Stomach smooth muscle (tissue), 2 donors: ENCODE measurements around the gene OLA1.
"Not testable (repeated sequence)": the region's sequence is repeated elsewhere in the genome, so short reads cannot be mapped to it uniquely, and the experiment has no call there.

ENCODE experiments used
- H3K27ac ChIP-seq: one replicate; pipeline ENCODE4 v1.7.0; 2013; ENCODE audit warnings: mild to moderate bottlenecking, low read length, inconsistent platforms
- H3K27me3 ChIP-seq, 2 donors: one replicate each; pipeline ENCODE4 v1.7.0; 2013; ENCODE audit warnings: low read length in 2 of 2; ENCODE audit not compliant: insufficient read depth in 2 of 2, control insufficient read depth in 1 of 2
- H3K36me3 ChIP-seq, 2 donors: one replicate each; pipeline ENCODE4 v1.7.0; 2013; ENCODE audit warnings: low read length in 2 of 2; ENCODE audit not compliant: control insufficient read depth in 2 of 2, insufficient read depth in 2 of 2
- H3K4me1 ChIP-seq: one replicate; pipeline ENCODE4 v1.7.0; 2013; ENCODE audit warnings: low read length; ENCODE audit not compliant: control insufficient read depth, insufficient read depth
- H3K4me3 ChIP-seq, 2 donors: one replicate each; pipeline ENCODE4 v1.7.0; 2013; ENCODE audit warnings: low read length in 2 of 2
- H3K9ac ChIP-seq, 2 donors: one replicate each; pipeline ENCODE4 v1.7.0; 2013; ENCODE audit warnings: low read length in 2 of 2, mild to moderate bottlenecking in 1 of 2
- H3K9me3 ChIP-seq, 2 donors: one replicate each; pipeline ENCODE4 v1.7.0; 2013; ENCODE audit warnings: low read length in 2 of 2; ENCODE audit not compliant: control insufficient read depth in 2 of 2
- donor health status: healthy.
- donor health status: Pancreatic carcinoma.

Gene OLA1

GRCh38 chr2:174248187-174248997, at the start of gene OLA1:
TSS of gene OLA1 (minus strand) at chr2:174248532. CDS start at chr2:174246815, 1,717 bp downstream.
- Histone ChIP-seq H3K27ac (peak within 1 kb of the TSS; percentile 66), H3K36me3 (no peaks in the 10 kb centered on the region), H3K27me3 (no peaks in the 10 kb centered on the region), H3K4me3 (peak within 1 kb of the TSS; percentile 82 to 86), H3K9ac (peak within 1 kb of the TSS; percentile 78 to 85), H3K9me3 (no peaks in the 10 kb centered on the region), H3K4me1 (peaks cover 9% of the 10 kb centered on the region)

GRCh38 chr2:174292908-174293307, 44.6 kb upstream of the OLA1 start:
- H3K27me3 ChIP-seq: no peaks in the 10 kb centered on the region
- no peaks in the 10 kb centered on the region for H3K4me1 ChIP-seq
- H3K9me3 ChIP-seq: peaks cover 0 to 3% of the 10 kb centered on the region in 2 donors
- H3K36me3 ChIP-seq: no peaks in the 10 kb centered on the region
- H3K4me3 ChIP-seq: no peak overlapping the region
- no peak overlapping the region for H3K9ac ChIP-seq
- H3K27ac ChIP-seq: no peak overlapping the region

- Histone ChIP-seq H3K4me1 (no peaks in the 10 kb centered on the region), H3K27ac (no peak overlapping the region), H3K36me3 (no peaks in the 10 kb centered on the region), H3K27me3 (no peaks in the 10 kb centered on the region), H3K9ac (no peak overlapping the region), H3K4me3 (no peak overlapping the region), H3K9me3 (no peaks in the 10 kb centered on the region)
Measured at GRCh38 chr2:174286172-174286571, 37.8 kb upstream of the OLA1 start.

- Histone ChIP-seq H3K36me3 (no peaks in the 10 kb centered on the region), H3K27ac (no peak overlapping the region), H3K4me1 (no peaks in the 10 kb centered on the region), H3K9ac (no peak overlapping the region), H3K4me3 (no peak overlapping the region), H3K27me3 (no peaks in the 10 kb centered on the region), H3K9me3 (no peaks in the 10 kb centered on the region)
Measured at GRCh38 chr2:174282441-174282840, 34.1 kb upstream of the OLA1 start.

DNA sequence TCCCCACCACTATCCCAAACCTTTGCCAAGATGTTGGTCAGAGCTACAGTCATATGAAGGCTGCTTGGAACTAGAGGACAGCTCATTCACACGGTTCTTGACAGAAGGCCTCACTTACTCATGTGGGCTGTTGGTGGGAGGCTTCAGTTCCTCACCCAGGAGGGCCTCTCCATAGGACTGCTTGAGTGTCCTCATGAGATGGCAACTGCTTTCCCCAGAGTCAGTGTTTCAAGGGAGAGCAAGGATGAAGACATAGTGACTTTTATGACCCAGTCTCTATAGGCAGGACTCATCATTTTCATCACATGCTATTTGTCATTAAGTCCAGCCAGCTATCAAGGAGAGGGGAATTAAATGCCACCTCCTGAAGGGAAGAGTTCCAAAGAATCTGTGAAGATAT, 33.4 kb upstream of the OLA1 start:
- Histone ChIP-seq H3K9me3 (no peaks in the 10 kb centered on the region), H3K9ac (no peak overlapping the region), H3K27ac (no peak overlapping the region), H3K36me3 (no peaks in the 10 kb centered on the region), H3K4me1 (no peaks in the 10 kb centered on the region), H3K4me3 (no peak overlapping the region), H3K27me3 (no peaks in the 10 kb centered on the region)

GRCh38 chr2:174280596-174280995, 32.3 kb upstream of the OLA1 start:
- H3K4me1 ChIP-seq: no peaks in the 10 kb centered on the region
- no peaks in the 10 kb centered on the region for H3K36me3 ChIP-seq
- H3K27me3 ChIP-seq: no peaks in the 10 kb centered on the region
- H3K9ac ChIP-seq: no peak overlapping the region
- no peaks in the 10 kb centered on the region for H3K9me3 ChIP-seq
- H3K4me3 ChIP-seq: no peak overlapping the region
- H3K27ac ChIP-seq: no peak overlapping the region

DNA sequence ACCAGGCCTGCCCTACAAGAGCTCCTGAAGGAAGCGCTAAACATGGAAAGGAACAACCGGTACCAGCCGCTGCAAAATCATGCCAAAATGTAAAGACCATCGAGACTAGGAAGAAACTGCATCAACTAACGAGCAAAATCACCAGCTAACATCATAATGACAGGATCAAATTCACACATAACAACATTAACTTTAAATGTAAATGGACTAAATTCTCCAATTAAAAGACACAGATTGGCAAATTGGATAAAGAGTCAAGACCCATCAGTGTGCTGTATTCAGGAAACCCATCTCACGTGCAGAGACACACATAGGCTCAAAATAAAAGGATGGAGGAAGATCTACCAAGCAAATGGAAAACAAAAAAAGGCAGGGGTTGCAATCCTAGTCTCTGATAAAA, 21.9 kb upstream of the OLA1 start:
- not testable (repeated sequence) for H3K9me3 ChIP-seq, H3K27me3 ChIP-seq, H3K9ac ChIP-seq, H3K36me3 ChIP-seq, H3K4me3 ChIP-seq, H3K27ac ChIP-seq, H3K4me1 ChIP-seq

DNA sequence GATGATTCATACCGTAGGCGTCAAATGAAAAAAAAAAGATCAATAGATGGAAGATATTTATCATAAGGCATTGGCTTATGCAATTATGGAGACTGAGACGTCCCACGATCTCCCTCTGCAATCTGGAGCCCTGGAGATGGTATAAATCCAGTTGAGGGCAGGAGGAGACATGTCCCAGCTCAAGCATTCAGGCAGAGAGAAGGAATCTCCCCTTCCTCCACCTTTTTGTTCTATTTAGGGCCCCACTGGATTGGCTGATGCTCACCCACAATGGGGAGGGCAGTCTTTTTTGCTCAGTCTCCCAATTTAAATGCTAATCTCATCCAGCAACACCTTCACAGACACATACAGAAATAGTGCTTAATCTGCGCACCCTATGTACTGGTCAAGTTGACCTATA, 18.0 kb upstream of the OLA1 start:
- no peaks in the 10 kb centered on the region for H3K4me1 ChIP-seq
- no peaks in the 10 kb centered on the region for H3K9me3 ChIP-seq
- H3K4me3 ChIP-seq: no peak overlapping the region
- H3K9ac ChIP-seq: no peak overlapping the region
- no peaks in the 10 kb centered on the region for H3K36me3 ChIP-seq
- peaks cover 2 to 4% of the 10 kb centered on the region in 2 donors for H3K27me3 ChIP-seq
- no peak overlapping the region for H3K27ac ChIP-seq

DNA sequence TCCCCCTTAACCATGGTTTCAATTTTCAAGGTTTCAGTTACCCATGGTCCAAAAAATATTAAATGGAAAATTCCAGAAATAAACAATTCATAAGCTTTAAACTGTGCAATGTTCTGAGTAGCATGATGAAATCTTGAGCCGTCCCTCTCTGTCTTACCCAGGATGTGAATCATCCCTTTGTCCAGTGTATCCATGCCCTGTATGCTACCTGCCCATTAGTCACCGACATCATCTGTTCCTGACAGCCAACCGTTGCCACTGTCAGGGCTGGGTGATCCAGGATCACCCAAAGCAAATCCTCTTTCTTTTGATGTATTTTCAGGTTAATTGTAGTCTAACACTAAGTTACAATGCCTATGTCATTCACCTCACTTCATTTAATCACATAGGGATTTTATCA, 15.7 kb upstream of the OLA1 start:
- H3K36me3 ChIP-seq: no peaks in the 10 kb centered on the region
- H3K9ac ChIP-seq: no peak overlapping the region
- no peaks in the 10 kb centered on the region for H3K9me3 ChIP-seq
- H3K4me3 ChIP-seq: no peak overlapping the region
- peaks cover 1 to 4% of the 10 kb centered on the region in 2 donors for H3K27me3 ChIP-seq
- H3K27ac ChIP-seq: no peak overlapping the region
- no peaks in the 10 kb centered on the region for H3K4me1 ChIP-seq

- no peaks in the 10 kb centered on the region for H3K9me3 ChIP-seq
- H3K4me1 ChIP-seq: no peaks in the 10 kb centered on the region
- H3K27ac ChIP-seq: no peak overlapping the region
- H3K36me3 ChIP-seq: no peaks in the 10 kb centered on the region
- no peaks in the 10 kb centered on the region for H3K27me3 ChIP-seq
- no peak overlapping the region for H3K9ac ChIP-seq
- H3K4me3 ChIP-seq: no peak overlapping the region
Measured at GRCh38 chr2:174259981-174260380, 11.6 kb upstream of the OLA1 start.

- Histone ChIP-seq H3K9me3 (no peaks in the 10 kb centered on the region), H3K36me3 (no peaks in the 10 kb centered on the region), H3K27me3 (no peaks in the 10 kb centered on the region), H3K27ac (no peak overlapping the region), H3K4me3 (no peak overlapping the region), H3K9ac (no peak overlapping the region), H3K4me1 (no peaks in the 10 kb centered on the region)
Measured at GRCh38 chr2:174254267-174254666, 5.9 kb upstream of the OLA1 start.
